ENCODE measurements around the gene MINDY4.

- TF ChIP-seq TEAD4 (IDR thresholded peaks at IDR 0.05) (no peak), EP300 (IDR thresholded peaks at IDR 0.05; ENCODE audit: borderline replicate concordance) (no peak), MAX (IDR thresholded peaks at IDR 0.05) (no peak), USF1 (IDR thresholded peaks at IDR 0.05) (no peak), FOXM1 (IDR thresholded peaks at IDR 0.05; ENCODE audit: borderline replicate concordance, low read depth) (no peak), TCF12 (IDR thresholded peaks at IDR 0.05; ENCODE audit: low read depth) (no peak), REST (IDR thresholded peaks at IDR 0.05; ENCODE audit: low read depth) (no peak), NFIC (IDR thresholded peaks at IDR 0.05) (no peak), RAD21 (IDR thresholded peaks at IDR 0.05; ENCODE audit: low read depth) (no peak), CEBPB (IDR thresholded peaks at IDR 0.05) (no peak), YY1 (IDR thresholded peaks at IDR 0.05; ENCODE audit: low read depth) (no peak)
These were observed 81.1 kb downstream of the MINDY4 start for GRCh38 chr7:30852308-30852684.
